ENCODE results near the gene CALU. TPM values are rescaled to one million over a fixed set of nuclear protein-coding genes. Genes with fewer than 3 reads are reported as not detected.

CALU gene
- total RNA-seq, 2 experiments from 2014 or later, result 53.0 to 53.9 TPM

Other genes starting within 250 kb of the CALU start
- under 1 TPM; 0.21 to 0.30 TPM for gene GARIN1A, start 67.1 kb upstream of the CALU start, total RNA-seq
- not detected for gene OPN1SW, start 36.4 kb downstream of the CALU start, total RNA-seq
- gene CCDC136, start 52.6 kb downstream of the CALU start, total RNA-seq, result 10 to 100 TPM in 1 of 2 experiments, 1 to 10 TPM in 1; 9.9 to 10.0 TPM
- under 1 TPM; 0.02 TPM for gene FLNC, start 91.0 kb downstream of the CALU start, total RNA-seq
- 100 to 1,000 TPM; 145 to 152 TPM for gene ATP6V1F, start 123.5 kb downstream of the CALU start, total RNA-seq
- gene KCP, start 171.3 kb downstream of the CALU start, total RNA-seq, result under 1 TPM; 0.53 to 0.61 TPM
- 1 to 10 TPM; 5.7 to 6.7 TPM for gene IRF5, start 198.6 kb downstream of the CALU start, total RNA-seq

Data from activated CD8-positive, alpha-beta memory T cell treated with anti-CD3 and anti-CD28 coated beads for 36 hours (primary cell).